GM04503 (cell line): ENCODE results near the gene ADAMTS2.

ENCODE experiments used
- DNase-seq: peaks from one replicate; pipeline ENCODE4 v3.0.0-alpha.2; 2012; ENCODE audit warnings: low read depth

The ADAMTS2 gene

GRCh38 chr5:179371681-179372680 lies 26.7 kb upstream of the ADAMTS2 start:
- DNase-seq: no peak

- no peak for DNase-seq
These were observed 25.9 kb upstream of the ADAMTS2 start for GRCh38 chr5:179371121-179371510.

GRCh38 chr5:179370490-179371120 lies 25.3 kb upstream of the ADAMTS2 start:
- DNase-seq: no peak

DNA sequence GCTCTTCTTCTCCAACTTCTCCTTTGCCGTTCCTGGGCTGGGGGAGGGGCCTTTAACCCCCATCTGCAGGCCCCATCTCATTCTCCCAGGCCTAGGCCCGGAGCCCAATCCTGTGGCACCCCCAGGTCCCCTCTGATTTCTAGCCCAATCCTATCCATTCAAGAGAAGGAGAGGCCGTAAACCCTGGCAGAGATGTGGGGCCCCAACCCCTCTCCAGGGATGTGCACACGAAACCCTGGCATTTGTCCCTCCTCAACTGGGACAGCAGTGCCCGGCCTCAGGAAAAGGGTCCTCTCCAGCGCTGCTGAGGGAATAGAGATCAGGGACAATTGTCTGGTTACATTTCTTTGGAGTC lies 24.2 kb upstream of the ADAMTS2 start:
- no peak for DNase-seq

DNA sequence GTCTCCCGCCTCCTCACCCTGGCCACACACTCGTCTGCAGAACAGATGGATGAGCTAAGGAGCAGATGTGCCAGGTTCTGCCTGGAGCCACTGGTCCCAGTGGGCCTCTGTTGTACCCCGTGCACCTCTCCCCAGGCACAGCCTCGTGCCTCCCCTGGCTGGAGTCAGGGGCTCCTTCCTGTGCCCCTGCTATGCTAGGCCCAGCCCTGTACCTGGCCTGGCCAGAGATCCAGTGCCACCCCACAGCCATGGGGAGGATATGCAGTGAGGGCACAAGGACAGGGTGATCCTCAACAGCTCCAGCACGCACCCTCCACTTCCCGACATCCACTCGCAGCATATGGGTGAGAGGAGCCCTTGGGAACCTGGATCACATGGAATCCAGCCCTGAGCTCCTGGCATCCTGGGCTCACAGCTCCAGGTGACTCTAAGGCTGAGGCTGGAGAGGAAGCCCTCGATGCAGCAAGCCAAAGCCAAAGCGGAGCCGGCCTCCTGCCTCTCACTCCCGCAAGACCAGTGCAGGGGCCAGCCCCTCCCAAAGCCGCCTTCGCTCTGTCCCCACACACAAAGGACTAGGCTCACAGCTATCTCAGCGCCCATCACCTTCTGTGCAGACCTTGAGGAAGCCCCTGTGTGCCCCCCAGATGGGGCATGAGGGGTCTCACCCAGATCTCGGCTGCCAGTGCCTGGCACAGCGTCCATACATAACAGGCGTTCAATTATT lies 23.7 kb upstream of the ADAMTS2 start:
- DNase-seq: no peak

GRCh38 chr5:179368126-179368805 lies 23.0 kb upstream of the ADAMTS2 start:
- no peak for DNase-seq

GRCh38 chr5:179367491-179367890 lies 22.2 kb upstream of the ADAMTS2 start:
- no peak for DNase-seq

DNA sequence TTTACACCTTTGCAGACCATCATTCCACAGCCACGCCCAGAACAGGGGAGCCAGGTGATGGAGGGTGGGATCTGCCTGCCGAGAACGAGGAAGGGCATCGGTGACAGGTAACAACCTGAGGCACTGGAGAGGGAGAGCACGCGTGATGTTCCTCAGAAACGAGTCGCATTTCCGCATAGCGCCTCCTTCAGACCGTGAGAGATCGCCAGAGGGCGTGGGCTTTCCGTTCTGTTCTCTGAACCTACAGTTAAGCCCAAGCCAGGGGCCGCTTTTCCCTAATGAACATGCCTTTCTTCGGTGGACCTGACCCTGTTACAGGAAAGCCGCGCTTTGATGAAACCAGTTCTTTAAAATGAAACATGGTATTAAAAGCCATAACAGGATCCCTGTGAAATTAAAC lies 17.1 kb upstream of the ADAMTS2 start:
- no peak for DNase-seq

DNA sequence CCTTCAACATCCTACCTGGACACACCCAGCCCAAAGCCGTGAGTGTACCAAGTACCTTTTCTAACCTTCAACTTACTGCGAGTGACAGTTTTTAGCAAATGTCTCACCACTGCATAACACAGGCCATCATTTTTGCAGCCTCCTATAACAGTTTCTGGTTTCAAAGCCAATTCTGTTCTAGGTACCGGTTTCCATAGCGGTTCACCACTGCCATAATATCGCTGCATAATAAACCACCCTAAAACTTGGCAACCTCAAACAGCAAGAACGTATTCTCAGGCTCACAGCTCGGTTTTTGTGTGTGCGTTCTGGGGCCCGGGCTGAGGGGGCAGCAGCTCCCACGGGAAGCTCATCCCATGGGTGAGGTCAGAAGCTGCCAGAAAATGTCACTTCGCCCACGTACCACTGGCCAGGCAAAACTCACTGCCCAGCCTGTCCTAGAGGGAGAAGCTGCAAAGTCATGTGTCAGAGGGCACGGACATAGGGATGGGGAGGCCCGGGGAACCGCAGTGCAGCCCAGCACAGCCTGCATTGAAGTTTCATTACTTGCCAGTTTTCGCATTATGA lies 15.9 kb upstream of the ADAMTS2 start:
- no peak for DNase-seq

DNA sequence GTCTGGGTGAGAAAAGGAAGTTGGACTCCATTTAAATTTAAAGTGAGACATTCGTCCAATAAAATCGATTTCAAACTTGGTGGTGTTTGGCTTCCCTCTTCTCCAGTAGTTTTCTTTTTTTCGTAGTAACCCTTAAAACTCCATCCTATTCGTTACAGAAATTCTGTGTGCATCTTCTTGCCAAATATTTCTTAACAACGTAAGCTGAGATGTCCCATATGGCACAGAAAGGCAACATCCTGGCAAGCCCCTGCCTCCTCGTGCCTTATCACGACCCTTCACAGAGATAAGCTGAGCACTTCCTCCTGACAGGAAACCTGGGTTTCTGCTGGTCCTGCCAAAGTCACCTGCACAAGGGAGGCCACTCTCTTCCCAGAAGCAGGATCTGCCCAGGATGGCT lies 11.8 kb upstream of the ADAMTS2 start:
- no peak for DNase-seq

GRCh38 chr5:179355976-179356974 lies 11.0 kb upstream of the ADAMTS2 start:
- DNase-seq: no peak

- no peak for DNase-seq
These were observed 9.1 kb upstream of the ADAMTS2 start for GRCh38 chr5:179354305-179354882.

- no peak for DNase-seq
These were observed 3.6 kb upstream of the ADAMTS2 start for GRCh38 chr5:179348843-179349242.

DNA sequence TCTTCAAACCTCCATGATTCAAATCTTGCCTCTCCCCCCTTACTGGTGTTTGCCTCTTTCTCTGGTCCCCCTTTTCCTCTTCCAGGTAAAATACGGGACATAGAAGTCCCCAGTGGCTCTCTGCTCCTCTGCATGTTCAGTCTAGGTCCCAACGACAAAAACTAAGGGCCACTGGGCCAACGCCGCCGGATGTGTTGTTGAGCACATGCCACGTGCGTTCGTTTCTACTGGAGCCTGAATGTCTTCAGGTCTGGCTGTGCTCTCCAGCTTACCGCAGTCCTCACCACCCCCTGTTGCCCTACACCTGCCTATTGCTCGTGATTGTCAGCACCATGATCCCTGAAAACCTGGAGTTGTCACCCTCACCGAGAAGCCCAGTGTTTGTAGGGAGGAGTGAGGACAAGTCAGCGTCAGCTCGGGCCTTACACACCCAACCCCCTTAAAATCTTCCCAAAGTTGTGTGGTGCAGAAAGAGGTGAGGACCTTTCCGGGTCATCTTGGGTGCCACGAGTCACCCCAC lies 2.8 kb upstream of the ADAMTS2 start:
- no peak for DNase-seq

DNA sequence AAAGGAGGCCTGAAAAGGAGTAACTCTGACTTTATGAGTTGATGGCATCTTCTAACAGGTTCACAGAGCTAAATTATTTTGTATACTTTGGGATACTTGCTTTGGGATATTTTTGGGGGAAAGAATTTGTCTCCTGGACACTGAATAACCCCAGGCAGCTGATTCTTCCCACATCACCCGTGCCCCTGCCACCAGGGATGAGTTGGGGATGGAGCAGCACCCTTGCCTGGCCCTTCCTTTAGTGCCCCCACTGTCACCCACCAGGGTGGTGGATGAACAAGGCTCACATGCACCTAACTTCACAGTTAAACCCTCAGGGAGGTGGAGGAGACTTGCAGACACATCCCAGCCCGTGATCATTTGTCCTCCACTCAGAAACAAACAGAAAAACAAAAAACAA lies 2.3 kb upstream of the ADAMTS2 start:
- no peak for DNase-seq

GRCh38 chr5:179346875-179347274 lies 1.6 kb upstream of the ADAMTS2 start:
- DNase-seq: no peak

GRCh38 chr5:179346401-179346800 lies 1.1 kb upstream of the ADAMTS2 start:
- DNase-seq: no peak

DNA sequence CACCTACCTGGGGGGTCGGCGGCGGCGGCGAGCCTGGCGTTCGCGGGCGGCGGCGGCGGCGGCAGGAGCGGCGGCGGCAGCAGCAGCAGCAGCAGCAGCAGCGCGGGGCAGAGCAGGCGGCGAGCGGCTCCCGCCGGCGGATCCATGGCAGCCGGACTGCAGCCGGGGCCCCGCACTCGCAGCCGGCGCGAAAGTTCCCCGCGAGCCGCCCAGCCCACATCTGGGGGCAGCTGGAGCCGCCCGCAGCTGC lies 153 bp downstream of the ADAMTS2 start:
- no peak for DNase-seq

- DNase-seq: no peak
These were observed 654 bp downstream of the ADAMTS2 start for GRCh38 chr5:179344431-179345182.
